ENCODE data around the gene PLOD3.
"Not testable (repeated sequence)": the region's sequence is repeated elsewhere in the genome, so short reads cannot be mapped to it uniquely, and the experiment has no call there.

The PLOD3 gene, protein sequence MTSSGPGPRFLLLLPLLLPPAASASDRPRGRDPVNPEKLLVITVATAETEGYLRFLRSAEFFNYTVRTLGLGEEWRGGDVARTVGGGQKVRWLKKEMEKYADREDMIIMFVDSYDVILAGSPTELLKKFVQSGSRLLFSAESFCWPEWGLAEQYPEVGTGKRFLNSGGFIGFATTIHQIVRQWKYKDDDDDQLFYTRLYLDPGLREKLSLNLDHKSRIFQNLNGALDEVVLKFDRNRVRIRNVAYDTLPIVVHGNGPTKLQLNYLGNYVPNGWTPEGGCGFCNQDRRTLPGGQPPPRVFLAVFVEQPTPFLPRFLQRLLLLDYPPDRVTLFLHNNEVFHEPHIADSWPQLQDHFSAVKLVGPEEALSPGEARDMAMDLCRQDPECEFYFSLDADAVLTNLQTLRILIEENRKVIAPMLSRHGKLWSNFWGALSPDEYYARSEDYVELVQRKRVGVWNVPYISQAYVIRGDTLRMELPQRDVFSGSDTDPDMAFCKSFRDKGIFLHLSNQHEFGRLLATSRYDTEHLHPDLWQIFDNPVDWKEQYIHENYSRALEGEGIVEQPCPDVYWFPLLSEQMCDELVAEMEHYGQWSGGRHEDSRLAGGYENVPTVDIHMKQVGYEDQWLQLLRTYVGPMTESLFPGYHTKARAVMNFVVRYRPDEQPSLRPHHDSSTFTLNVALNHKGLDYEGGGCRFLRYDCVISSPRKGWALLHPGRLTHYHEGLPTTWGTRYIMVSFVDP

DNA sequence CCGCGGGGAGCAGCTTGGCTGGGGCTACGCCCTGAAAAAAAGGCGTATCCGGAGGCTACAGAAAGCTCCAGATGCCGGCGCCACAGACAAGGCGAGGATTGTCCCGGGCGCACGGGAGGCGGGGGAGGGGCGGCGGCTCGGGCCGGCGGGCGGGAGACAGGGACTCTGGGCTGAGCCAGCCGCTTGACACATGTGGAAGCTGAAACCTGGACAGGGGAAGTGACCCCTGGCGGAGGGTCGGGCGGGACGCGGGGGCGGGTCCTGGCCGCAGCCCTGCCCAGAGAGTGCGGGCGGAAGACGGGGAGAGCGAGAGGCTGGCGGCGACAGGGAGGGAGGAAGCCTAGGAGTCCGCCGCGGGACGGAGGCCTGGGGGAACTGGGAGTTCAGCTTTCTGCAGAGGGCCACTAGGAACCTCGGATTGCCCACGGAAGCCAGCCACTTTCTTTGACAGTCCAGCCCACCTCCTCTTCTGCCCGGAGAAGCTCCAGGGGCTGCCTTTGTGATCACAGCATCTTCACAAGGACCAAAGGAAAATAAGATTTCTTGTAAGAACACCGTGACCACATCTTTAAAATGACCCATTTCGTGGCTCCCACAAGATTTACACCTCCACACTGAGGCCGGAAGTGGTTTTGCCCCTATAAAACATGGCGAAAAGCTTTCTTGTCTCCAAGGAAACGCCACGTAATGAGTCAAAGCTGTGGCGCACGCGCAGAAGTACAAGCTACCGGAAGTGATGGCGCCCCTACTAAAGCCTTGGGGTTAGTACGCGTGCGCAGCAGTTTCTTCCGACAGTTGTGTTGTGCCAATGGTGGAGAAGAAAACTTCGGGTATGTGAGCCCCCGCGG is at the start of gene PLOD3, which contains the start of gene ZNHIT1:
Gene PLOD3, minus strand, starts transcription at position 194 of the 848 bp plus-strand sequence. CDS start 307 bp downstream, outside the sequence.
Gene ZNHIT1, plus strand, starts transcription at position 778 of the 848 bp plus-strand sequence. Its CDS starts 31 bp downstream, at position 809.
- peak; percentile 96 to 97 for DNase-seq (ENCODE audit: low read depth in 2 of 2)

DNA sequence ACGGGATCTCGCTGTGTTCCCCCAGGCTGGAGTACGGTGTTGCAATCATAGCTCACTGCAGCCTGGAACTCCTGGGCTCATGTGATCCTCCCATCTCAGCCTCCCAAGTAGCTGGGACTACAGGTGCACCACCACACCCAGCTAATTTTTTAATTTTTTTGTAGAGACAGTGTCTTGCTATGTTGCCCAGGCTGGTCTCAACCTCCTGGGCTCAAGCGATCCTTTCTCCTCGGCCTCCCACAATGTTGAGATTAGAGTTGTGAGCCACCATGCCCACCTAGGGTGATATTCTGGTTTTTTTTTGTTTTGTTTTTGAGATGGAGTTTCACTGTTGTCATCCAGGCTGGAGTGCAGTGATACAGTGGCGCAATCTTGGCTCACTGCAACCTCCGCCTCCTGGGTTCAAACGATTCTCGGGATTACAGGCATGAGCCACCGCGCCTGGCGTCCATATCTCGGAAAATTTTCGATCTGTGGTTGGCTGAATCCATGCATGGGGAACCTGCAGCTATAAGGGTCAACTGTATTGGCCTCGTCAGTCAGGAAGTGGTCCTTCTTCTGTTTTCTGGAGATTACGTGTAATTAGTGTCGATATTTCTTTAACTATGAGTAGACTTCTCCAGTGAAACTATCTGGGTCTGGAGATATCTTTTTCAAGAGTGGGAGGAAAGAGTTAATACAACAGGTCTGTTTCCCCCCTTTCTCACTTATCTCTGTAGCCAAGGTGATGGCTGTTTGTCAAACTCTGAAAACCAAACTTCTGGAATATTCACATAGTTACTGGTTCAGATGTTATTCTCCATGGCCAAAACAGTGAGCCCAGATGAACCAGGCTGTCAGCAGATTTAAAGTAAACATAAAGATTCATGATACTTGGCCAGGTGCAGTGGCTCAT is 48.5 kb upstream of the PLOD3 start:
- DNase-seq (ENCODE audit: low read depth in 2 of 2): no peak

DNA sequence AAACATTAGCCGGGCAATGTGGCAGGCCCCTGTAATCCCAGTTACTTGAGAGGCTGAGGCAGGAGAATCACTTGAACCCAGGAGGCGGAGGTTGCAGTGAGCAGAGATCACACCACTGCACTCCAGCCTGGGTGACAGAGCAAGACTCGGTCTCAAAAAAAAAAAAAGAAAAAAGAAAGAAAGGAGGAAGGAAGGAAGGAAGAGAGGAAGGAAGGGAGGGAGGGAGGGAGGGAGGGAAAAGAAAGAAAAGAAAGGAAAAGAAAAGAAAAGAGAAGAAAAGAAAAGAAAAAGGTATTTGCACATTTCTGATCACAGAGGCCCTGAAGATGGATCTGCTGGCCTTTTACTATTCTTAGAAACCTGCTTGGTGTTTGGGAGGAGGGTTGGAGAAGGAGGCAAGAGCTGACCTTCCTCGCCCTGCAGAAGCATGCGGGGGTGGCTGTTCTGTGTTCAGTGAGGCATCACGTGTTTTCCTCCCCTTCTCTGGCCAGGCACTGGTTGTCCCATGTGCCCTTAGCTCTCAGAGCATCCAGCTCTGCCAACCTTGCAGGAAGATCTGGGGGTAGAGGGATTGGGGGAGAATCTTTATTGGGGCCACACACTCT is 46.8 kb upstream of the PLOD3 start:
- not testable (repeated sequence) for DNase-seq (ENCODE audit: low read depth in 2 of 2)

DNA sequence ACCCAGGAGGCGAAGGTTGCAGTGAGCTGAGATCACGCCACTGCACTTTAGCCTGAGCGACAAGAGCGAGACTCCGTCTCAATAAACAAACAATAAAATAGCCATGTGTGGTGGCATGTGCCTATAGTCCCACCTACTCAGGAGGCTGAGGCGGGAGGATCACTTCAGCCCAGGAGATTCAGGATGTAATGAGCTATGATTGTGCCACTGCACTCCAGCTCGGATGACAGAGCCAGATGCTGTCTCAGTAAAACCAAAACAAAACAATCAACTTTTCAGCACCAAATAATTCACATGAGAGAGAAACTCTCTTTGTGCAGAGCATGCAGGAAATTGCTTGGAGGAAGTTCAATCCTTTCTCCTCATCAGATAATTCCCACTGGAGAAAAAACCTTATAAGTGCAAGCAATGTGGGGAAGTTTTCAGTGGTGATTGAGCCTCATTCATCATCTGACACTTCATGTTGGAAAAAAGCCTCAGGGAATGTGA is 40.9 kb upstream of the PLOD3 start:
- DNase-seq (ENCODE audit: low read depth in 2 of 2): peak; percentile 54

DNA sequence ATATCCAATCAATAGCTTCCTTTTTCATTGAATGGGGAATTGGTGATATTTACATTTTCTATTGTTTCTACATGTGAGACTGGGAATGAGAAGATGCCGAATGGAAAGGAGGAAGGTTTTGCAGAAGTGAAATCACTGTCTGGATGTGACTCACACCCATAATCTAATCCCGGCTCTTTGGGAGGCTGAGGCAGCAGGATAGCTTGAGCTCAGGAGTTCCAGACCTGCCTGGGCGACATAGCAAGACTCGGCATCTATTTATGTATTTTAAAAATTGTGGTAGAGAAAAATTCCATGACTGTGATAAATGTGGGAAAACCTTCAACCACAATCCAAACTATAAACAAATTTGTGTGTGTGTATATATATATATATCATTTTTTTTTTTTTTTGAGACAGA is 38.4 kb upstream of the PLOD3 start:
- DNase-seq (ENCODE audit: low read depth in 2 of 2): no peak

DNA sequence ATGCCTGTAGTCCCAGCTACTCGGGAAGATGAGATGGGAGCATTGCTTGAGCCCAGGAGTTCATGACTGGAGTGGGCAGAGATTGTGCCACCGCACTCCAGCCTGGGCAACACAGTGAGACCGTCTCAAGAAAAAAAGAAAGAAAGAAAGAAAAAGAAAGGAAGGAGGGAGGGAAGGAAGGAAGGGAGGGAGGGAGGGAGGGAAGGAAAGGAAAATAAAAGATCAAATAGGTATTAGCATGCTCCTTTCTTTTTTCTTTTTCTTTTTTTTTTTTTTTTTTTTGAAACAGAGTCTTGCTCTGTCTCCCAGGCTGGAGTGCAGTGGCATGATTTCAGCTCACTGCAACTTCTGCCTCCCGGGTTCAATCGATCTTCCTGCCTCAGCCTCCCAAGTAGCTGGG is 35.8 kb upstream of the PLOD3 start:
- not testable (repeated sequence) for DNase-seq (ENCODE audit: low read depth in 2 of 2)

DNA sequence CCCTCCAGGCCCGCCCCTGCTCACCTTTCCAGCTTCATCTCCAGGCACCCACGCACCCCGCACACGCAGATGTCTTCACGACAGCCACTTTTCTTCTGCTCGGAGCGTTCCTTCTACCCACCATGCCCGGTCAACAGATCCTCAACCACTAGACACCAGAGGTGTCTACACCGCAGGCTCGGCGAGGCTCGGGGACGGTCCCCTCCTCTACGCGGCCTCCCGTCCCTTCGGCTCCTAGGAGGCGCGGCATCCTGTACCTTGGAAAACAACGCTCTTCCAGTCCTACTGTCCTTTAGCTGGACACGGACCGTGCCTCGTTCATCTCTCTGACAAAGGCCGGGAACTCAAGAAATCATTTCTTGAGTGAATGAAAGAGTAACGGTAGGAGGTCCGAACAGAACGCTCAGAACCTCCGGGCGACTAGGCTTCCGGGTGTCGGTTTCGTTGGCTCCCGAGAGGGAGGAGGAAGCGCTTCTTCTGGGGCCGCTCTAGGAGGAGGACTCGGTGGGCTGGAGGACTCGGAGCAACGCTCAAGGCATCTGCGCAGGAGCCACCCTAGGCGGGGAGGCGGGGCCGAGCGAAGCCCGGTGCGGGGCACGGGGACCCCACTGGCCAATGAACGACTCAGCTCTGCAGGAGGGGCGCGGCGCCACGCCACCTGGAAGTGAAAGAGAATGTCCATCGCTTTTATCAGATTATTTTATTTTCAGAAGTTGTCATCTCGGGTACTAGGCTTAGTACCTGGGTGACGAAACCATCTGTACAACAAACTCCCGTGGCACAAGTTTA is 34.7 kb upstream of the PLOD3 start:
- peak; percentile 95 to 96 for DNase-seq (ENCODE audit: low read depth in 2 of 2)

DNA sequence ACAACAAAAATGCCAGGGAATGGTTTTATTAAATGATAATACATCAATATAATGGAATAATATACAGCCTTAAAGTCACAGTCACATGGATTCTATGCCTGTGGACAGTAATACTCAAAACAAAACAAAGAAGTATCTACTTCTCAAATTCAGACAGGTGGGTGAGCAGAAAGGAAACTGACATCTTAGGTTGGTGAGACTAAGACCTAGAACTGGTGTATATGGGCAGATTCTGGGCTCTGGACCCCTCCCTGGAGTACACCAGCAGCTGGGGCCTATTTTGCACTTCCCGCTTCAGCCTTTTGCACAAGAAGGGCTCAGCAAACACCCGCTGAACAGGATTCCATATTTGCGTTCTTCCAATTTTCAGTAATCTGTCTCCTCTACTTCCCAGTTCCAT is 32.9 kb upstream of the PLOD3 start:
- DNase-seq (ENCODE audit: low read depth in 2 of 2): no peak

DNA sequence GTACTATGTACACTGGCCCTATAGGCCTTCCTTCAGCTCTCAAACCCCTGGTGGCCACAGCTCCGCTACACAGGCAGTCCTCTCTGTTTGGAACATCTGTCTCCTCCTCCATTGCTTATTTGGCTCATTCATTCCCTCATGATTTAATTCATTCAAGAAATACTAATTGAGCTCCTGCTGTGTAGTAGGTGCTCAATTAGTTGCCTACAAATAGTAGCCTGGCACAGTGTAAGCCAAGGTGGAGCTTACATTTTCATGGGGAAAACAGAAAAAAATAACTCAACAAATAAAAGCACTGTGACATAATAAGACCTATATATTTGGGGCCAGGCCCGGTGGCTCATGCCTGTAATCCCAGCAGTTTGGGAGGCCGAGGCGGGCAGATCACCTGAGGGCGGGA is 30.9 kb upstream of the PLOD3 start:
- no peak for DNase-seq (ENCODE audit: low read depth in 2 of 2)

DNA sequence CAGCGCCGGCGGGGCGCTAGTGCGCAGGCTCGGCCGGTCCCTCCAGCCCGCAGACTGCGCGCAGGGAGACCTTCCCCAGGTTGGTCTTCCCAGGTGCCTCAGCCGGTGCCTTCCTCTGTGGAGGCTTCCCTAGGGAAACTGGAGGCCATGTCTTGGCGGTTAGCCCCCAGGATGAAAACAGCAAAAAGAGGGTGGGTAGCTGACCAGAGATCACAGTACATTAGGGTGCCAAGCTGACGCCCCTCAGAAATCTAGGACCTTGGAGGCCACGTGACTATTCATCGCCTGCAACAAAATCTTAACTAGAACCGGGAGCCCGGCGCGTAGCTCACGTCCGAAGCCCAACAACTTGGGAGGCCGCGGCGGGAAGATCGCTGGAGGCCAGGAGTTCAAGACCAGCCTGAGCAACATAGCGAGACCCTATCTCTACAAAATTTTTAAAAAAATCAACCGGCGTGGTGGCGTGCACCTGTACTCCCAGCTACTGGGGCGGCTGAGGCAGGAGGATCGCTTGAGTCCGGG is 27.8 kb upstream of the PLOD3 start:
- no peak for DNase-seq (ENCODE audit: low read depth in 2 of 2)

DNA sequence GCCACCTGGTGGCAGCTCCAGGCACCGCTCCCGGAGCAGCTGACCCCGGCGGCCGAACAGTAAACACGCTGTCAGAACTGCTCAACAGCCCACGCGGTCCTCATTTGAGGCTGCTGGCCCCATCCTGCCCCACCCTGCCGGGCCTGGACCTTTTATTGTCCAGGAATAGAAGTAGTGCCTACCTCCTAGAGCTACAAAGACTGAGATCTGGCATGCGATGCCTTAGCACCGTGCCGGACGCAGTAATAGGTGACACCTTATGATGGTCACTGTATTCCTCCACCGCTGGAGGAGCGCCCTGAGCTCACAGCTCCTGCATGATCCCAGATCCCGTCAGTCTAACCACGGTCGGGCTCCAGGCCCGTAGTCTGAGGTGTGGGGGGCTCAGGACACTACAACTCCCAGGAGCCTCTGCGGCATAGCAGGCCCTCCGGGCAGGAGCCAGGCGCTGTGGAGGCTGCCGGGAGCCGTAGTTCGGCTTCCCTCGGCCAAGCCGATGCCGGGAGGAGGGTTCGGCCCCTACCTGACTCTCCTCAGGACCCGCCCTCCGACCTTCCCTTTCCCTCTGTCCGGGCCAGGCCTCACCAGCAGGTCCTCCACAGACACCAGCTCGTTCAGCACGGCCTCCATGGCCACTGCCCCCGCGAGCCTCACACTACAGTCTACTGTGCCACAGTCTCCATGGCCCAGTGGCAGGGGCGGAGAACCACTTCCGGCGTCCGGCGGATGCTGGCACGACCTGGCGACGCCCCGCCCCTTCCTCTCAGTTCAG is 27.2 kb upstream of the PLOD3 start, which contains the start of gene FIS1:
Gene FIS1, minus strand, starts transcription at position 707 of the 772 bp plus-strand sequence. Its CDS starts 77 bp downstream, at position 630.
- DNase-seq (ENCODE audit: low read depth in 2 of 2): peak; percentile 68 to 71

DNA sequence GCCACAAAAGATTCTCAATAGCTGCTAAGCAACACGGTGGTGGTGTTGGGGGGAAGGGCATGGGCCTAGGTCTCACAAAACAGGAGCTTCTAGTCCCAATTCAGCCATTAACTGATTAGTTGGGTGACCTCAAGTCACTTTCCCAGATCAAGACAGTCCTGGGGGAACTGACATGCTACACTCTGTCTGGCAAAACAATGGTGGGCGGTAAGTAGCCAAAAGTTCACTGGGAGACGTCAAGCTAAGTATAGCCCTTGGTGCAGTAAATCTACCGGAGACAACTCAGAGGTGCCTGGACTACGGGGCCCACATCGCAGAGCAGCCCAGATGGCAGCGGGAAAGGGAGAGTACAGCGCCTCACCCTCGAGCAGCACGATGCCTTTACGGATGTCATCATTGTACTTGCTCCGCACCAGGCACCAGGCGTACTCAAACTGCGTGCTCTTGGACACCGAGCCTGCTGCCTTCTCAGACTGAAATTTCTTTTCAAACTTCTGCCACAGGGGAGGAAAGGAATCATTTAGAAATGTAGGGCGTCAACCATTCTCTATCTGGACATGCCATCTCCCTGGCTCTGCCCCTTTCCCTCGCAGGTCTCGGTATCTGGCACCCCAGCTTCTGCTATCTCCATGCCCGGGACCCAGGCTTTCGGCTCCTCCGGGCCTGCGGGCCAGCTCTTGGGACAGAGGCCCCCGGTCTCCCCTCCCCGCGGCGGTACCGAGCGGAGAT is 26.4 kb upstream of the PLOD3 start:
- no peak for DNase-seq (ENCODE audit: low read depth in 2 of 2)

DNA sequence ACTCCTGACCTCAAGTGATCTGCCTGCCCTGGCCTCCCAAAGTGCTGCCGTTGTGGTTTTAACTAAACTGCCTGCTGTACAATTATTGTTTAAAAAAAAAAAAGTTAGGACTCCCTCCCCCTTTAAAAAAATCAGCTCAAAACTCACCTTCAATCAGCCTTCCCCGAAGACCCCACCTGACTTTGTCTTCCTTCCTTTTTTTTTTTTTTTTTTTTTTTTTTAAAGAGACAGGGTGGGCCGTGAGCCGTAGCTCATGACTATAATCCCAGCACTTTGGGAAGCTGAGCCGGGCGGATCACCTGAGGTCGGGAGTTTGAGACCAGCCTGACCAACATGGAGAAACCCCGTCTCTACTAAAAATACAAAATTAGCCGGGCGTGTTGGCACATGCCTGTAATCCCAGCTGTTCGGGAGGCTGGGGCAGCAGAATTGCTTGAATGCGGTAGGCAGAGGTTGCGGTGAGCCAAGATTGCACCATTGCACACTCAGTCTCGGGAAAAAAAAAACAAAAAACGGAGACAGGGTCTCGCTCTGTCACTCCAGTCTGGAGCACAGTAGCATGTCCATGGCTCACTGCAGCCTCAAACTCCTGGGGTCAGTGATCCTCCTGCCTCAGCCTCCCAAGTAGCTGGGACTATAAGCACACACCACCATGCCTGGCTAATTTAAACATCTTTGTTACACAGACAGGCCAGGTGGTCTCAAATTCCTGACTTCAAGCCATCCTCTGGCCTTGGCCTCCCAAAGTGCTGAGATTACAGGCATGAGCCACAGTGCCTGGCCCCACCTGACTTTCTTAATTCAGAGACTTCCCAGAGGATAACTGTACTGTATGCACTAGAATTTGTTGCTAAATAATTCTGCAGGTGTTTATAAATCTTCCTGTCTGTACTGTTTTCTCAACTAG is 24.3 kb upstream of the PLOD3 start:
- DNase-seq (ENCODE audit: low read depth in 2 of 2): no peak

DNA sequence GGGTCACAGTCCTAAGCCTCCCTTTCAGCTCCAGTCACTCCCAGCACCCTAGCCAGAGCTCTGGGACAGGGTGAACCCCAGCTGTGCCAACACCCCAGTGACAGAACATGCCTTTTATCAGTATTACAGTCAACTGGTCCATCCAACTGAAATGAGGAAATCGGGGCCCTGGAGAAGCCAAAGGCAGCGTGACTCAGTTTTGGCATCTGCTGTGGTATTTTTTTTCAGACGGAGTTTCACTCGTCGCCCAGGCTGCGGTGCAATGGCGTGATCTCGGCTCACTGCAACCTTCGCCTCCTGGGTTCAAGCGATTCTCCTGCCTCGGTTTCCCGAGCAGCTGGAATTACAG is 23.6 kb upstream of the PLOD3 start:
- DNase-seq (ENCODE audit: low read depth in 2 of 2): no peak

DNA sequence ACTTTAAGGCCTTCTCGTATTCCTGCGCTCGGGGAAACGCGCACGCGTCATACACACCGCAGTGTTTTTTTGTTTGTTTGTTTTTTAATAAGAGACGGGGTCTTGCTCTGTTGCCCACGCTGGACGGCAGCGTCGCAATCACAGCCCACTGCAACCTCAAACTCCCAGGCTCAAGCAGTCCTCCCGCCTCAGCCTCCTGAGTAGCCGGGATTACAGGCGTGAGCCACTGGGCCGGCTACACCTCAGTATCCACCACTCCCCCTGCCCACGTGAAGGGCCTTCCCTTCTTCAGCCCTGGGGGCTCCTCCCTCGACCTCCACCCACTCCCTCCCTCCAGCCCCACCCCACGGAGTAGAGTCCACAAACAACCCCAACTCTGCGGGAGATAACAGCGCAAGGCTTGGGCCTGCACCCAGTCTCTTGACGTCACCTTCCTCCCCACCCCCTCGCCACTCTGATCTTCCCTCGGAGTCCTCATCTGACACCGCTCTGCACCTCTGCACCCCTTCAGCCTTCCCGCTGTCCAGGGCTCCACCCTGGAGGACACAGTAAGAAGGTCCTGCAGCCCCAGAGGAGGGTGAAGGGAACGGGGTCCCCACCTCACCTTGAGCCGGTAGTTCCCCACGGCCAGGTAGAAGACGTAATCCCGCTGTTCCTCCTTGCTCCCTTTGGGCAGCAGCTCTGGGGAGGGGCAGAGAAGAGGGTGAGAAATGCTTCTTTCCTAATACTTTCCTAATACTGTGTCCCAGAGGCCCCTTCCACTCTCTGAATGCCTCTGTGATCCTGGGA is 23.0 kb upstream of the PLOD3 start:
- no peak for DNase-seq (ENCODE audit: low read depth in 2 of 2)

DNA sequence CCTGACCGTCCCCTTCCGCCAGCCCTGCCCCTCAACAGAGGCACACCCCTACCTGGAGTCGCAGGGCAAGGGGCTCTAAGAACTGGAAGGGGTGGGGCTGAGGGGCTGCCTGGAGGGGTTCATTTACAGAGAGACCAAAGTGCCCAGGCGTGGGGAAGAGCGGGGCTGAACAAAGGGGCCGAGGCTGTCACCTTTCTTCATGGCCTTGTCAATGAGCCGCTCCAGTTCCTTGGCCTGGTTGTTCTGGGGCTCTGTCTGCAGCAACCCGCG is 22.5 kb upstream of the PLOD3 start:
- DNase-seq (ENCODE audit: low read depth in 2 of 2): no peak
